K562 (cell line): ENCODE results near the gene EIPR1. TPM values are rescaled to one million over a fixed set of nuclear protein-coding genes. Genes with fewer than 3 reads are reported as not detected.

Experiments used
- ATAC-seq: fragments of 200-7000 bp; cut with Tn5 transposase; 3 replicates; pipeline ENCODE4 v1.9.1; 2020; ENCODE audit warnings: moderate library complexity
- BruUV-seq: library from RNA; stranded (reverse); fragments of 400-500 nt; replicated peaks from 2 replicates; lab custom pipeline; 2021; lab: Mats Ljungman, UMichigan
- CTCF ChIA-PET: fragments of 300-600 bp; formaldehyde crosslinking; extraction: SDS; loops from one replicate; lab custom pipeline; 2021; ENCODE audit warnings: low intra/inter-chr PET ratio; lab: Yijun Ruan, JAX
- POLR2A ChIA-PET: fragments of 300-600, 350-650 bp; sonication (Branson Sonifier 250); formaldehyde crosslinking; extraction: SDS; loops from one replicate; lab custom pipeline; 2021; ENCODE audit warnings: antibody characterized with exemption, inconsistent platforms; lab: Yijun Ruan, JAX
- DNase-seq, 4 experiments: peaks; one replicate each; pipeline versions ENCODE4 v3.0.0 to v3.0.0-alpha.2; 2011 to 2018; ENCODE audit warnings: low spot score in 3 of 4, mixed read lengths in 3 of 4; ENCODE audit errors: extremely low read depth in 1 of 4
- FAIRE-seq: peaks from 2 replicates; lab custom pipeline; 2011; peaks lifted over from hg19 to GRCh38; lab: Jason Lieb, UNC
- H2AFZ ChIP-seq: 2 replicates; pipeline ENCODE4 v1.6.0; 2011; ENCODE audit warnings: low read depth, low read length, control low read depth, inconsistent platforms
- H3K27ac ChIP-seq: fragments of 200-600 bp; 3 replicates; pipeline ENCODE4 v1.8.0; 2011; ENCODE audit warnings: low read depth, mild to moderate bottlenecking, control low read depth, inconsistent platforms, low read length, moderate library complexity, mixed read lengths; ENCODE audit errors: extremely low read depth
- H3K27me3 ChIP-seq, 2 experiments: fragments of 300-600 bp in 1 of 2; 2 replicates in 1 of 2; 3 replicates in 1 of 2; pipeline versions ENCODE4 v1.6.0 to v1.8.0; 2011; ENCODE audit warnings: inconsistent platforms in 2 of 2, low read length in 2 of 2, mild to moderate bottlenecking in 1 of 2, mixed read lengths in 1 of 2, moderate library complexity in 1 of 2; ENCODE audit not compliant: control insufficient read depth in 2 of 2, insufficient read depth in 2 of 2
- H3K36me3 ChIP-seq: fragments of 300-600 bp; 3 replicates; pipeline ENCODE4 v1.8.0; 2011; ENCODE audit warnings: mild to moderate bottlenecking, low read length, inconsistent platforms; ENCODE audit not compliant: control insufficient read depth, insufficient read depth
- H3K4me1 ChIP-seq, 2 experiments: fragments of 200-600 bp in 1 of 2; replicated peaks in 1 of 2; 2 replicates in 1 of 2; 3 replicates in 1 of 2; pipeline versions ENCODE4 v1.5.1 to v1.8.0; 2011; ENCODE audit warnings: inconsistent platforms in 2 of 2, low read length in 2 of 2, mild to moderate bottlenecking in 1 of 2, mixed read lengths in 1 of 2, moderate library complexity in 1 of 2; ENCODE audit not compliant: control insufficient read depth in 2 of 2, insufficient read depth in 2 of 2
- H3K4me2 ChIP-seq: 2 replicates; pipeline ENCODE4 v1.6.1; 2011; ENCODE audit warnings: low read length, control low read depth, inconsistent platforms, mixed read lengths; ENCODE audit not compliant: insufficient read depth
- H3K4me3 ChIP-seq: fragments of 200-600 bp; sonication (generic), shearing (Covaris generic); 2 replicates; pipeline ENCODE4 v1.5.1; 2016; ENCODE audit warnings: control low read depth, inconsistent platforms
- H3K79me2 ChIP-seq: fragments of 200-600 bp; 3 replicates; pipeline ENCODE4 v1.8.0; 2011; ENCODE audit warnings: low read length, inconsistent platforms; ENCODE audit not compliant: control insufficient read depth, insufficient read depth
- H3K9ac ChIP-seq, 2 experiments: 2 replicates each; pipeline versions ENCODE4 v1.6.0 to v1.6.1; 2011; ENCODE audit warnings: low read depth in 2 of 2, low read length in 2 of 2, control low read depth in 1 of 2, inconsistent platforms in 1 of 2, mild to moderate bottlenecking in 1 of 2, mixed read lengths in 1 of 2; ENCODE audit not compliant: insufficient read depth in 1 of 2
- H3K9me1 ChIP-seq: one replicate; pipeline ENCODE4 v1.6.0; 2011; ENCODE audit warnings: inconsistent platforms, mild to moderate bottlenecking, low read length, moderate library complexity; ENCODE audit not compliant: control insufficient read depth, insufficient read depth
- H3K9me3 ChIP-seq: replicated peaks from 2 replicates; pipeline ENCODE4 v1.5.1; 2011; ENCODE audit warnings: low read depth, low read length, inconsistent platforms; ENCODE audit not compliant: control insufficient read depth, insufficient read depth
- H4K20me1 ChIP-seq: replicated peaks from 2 replicates; pipeline ENCODE4 v1.6.1; 2011; ENCODE audit warnings: low read length, inconsistent platforms, mixed read lengths; ENCODE audit not compliant: control insufficient read depth, insufficient read depth
- ATF7 ChIP-seq: fragments of 450-650 bp; IDR thresholded peaks from 2 replicates; pipeline ENCODE4 v1.7.1; 2014; ENCODE audit warnings: mild to moderate bottlenecking, moderate library complexity
- CC2D1A ChIP-seq: fragments of 450-650 bp; IDR thresholded peaks from 2 replicates; pipeline ENCODE4 v1.6.1; 2017; ENCODE audit warnings: mild to moderate bottlenecking
- COPS2 ChIP-seq: fragments of 450-650 bp; conservative IDR thresholded peaks from 2 replicates; pipeline ENCODE4 v1.6.1; 2016; ENCODE audit warnings: mild to moderate bottlenecking, moderate library complexity
- CTBP1 ChIP-seq: fragments of 450-650 bp; IDR thresholded peaks from 2 replicates; pipeline ENCODE4 v1.6.1; 2016; ENCODE audit warnings: borderline replicate concordance
- E2F4 ChIP-seq: sonication (generic); formaldehyde crosslinking; IDR thresholded peaks from 2 replicates; pipeline ENCODE4 v1.8.0; 2022; ENCODE audit warnings: mild to moderate bottlenecking, low read depth, missing genetic modification reagents
- FOXJ2 ChIP-seq: fragments of 200-800 bp; sonication (Bioruptor generic); IDR thresholded peaks from 2 replicates; pipeline ENCODE4 v1.6.1; 2016; ENCODE audit warnings: missing genetic modification characterization, missing compliant biosample characterization
- HMBOX1 ChIP-seq: sonication (generic); IDR thresholded peaks from 2 replicates; pipeline ENCODE4 v1.6.1; 2016
- HNRNPUL1 ChIP-seq: fragments of 200-400 bp; formaldehyde crosslinking; IDR thresholded peaks from 2 replicates; pipeline ENCODE4 v1.6.1; 2017; ENCODE audit warnings: low read length
- KAT2B ChIP-seq: IDR thresholded peaks from one replicate; pipeline ENCODE4 v1.6.1; 2012; ENCODE audit warnings: low read depth, mild to moderate bottlenecking, control low read depth, inconsistent platforms, low read length, moderate library complexity
- MCM7 ChIP-seq, 2 experiments: fragments of 450-650 bp; IDR thresholded peaks; 2 replicates each; pipeline ENCODE4 v1.6.1; 2016 to 2018
- RAD21 ChIP-seq, 2 experiments: fragments of 250-450 bp in 1 of 2; fragments of 450-650 bp in 1 of 2; sonication (Bioruptor Pico) in 1 of 2; formaldehyde crosslinking in 1 of 2; IDR thresholded peaks in 1 of 2; conservative IDR thresholded peaks in 1 of 2; 2 replicates each; pipeline versions ENCODE4 v1.4.0 to v1.8.0; 2020 to 2022; ENCODE audit warnings: mild to moderate bottlenecking in 2 of 2, moderate library complexity in 1 of 2
- RBM22 ChIP-seq: fragments of 200-400 bp; formaldehyde crosslinking; IDR thresholded peaks from 2 replicates; pipeline ENCODE4 v1.6.1; 2018; ENCODE audit warnings: low read length, low read depth; ENCODE audit not compliant: poor library complexity, severe bottlenecking
- SNRNP70 ChIP-seq: fragments of 200-400 bp; formaldehyde crosslinking; optimal IDR thresholded peaks from 2 replicates; pipeline ENCODE3; 2017; ENCODE audit warnings: low read depth, low read length
- TBL1XR1 ChIP-seq, 2 experiments: IDR thresholded peaks; 2 replicates each; pipeline ENCODE4 v1.6.1; 2012; ENCODE audit warnings: improper control_type of control experiment in 2 of 2, low read length in 2 of 2, mild to moderate bottlenecking in 1 of 2
- ZBTB11 ChIP-seq, 3 experiments: fragments of 200-800 bp in 1 of 3; fragments of 250-450 bp in 1 of 3; fragments of 450-650 bp in 1 of 3; sonication (Bioruptor Pico) in 1 of 3; sonication (Bioruptor generic) in 1 of 3; formaldehyde crosslinking in 1 of 3; IDR thresholded peaks; 2 replicates each; pipeline versions ENCODE4 v1.6.1 to v1.8.0; 2016 to 2022; ENCODE audit warnings: mild to moderate bottlenecking in 2 of 3, missing genetic modification characterization in 2 of 3, missing compliant biosample characterization in 1 of 3, moderate library complexity in 1 of 3
- ZBTB12 ChIP-seq: fragments of 250-450 bp; sonication (Bioruptor Pico); IDR thresholded peaks from 2 replicates; pipeline ENCODE4 v1.4.0; 2020
- ZNF24 ChIP-seq: fragments of 450-650 bp; IDR thresholded peaks from 2 replicates; pipeline ENCODE4 v1.6.1; 2016
- ZNF778 ChIP-seq: fragments of 450-650 bp; formaldehyde crosslinking; IDR thresholded peaks from 2 replicates; pipeline ENCODE4 v1.4.0; 2020; ENCODE audit warnings: mild to moderate bottlenecking, moderate library complexity
- WGBS: fragments of 100-300 bp; shearing (Covaris generic); methylation state at CpG from one replicate; pipeline ENCODE4 v1.1.6; 2016; ENCODE audit warnings: low coverage, mixed read lengths; ENCODE audit not compliant: insufficient coverage; ENCODE audit errors: missing lambda C conversion rate; 5-methylcytosine and 5-hydroxymethylcytosine counted together
- in situ Hi-C: fragments of 300-500 bp; cut with MboI; formaldehyde crosslinking; loops from 4 replicates; pipeline ENCODE4 v1.15.0; 2018; ENCODE audit warnings: inconsistent platforms, mixed read lengths
- intact Hi-C: fragments of 100-400 bp; cut with micrococcal nuclease; formaldehyde crosslinking; loops from 2 replicates; pipeline ENCODE4 v1.14.2; 2022
- polyA plus RNA-seq, 8 experiments: library from polyadenylated mRNA; depleted of rRNA in 4 of 8; stranded (reverse) in 5 of 8; unstranded in 3 of 8; fragments of >200 nt; fragmentation: Nextera tagmentation in 2 of 8; fragmentation: Illumina TruSeq in 1 of 8; extraction: Ambion mirVana in 2 of 8; extraction: Trizol in 1 of 8; gene quantifications; 2 replicates each; pipeline versions ENCODE4 v1.2.1 to v1.2.3, GENCODE V29; 2011 to 2014; ENCODE audit warnings: inconsistent platforms in 1 of 8, missing spikeins in 1 of 8
- total RNA-seq, 7 experiments: library from RNA; depleted of rRNA in 6 of 7; stranded (reverse); fragments of >200 nt in 6 of 7; fragmentation: Illumina TruSeq in 2 of 7; extraction: Trizol in 2 of 7; gene quantifications; 2 replicates each; pipeline versions ENCODE4 v1.2.1 to v1.2.3, GENCODE V29; 2011 to 2021; ENCODE audit warnings: low replicate concordance in 1 of 7

EIPR1 gene
- total and polyA plus RNA-seq, 9 of the 15 experiments (the other 6 are each of a cell fraction or from before 2014, with no cell fraction given): 19.9 to 54.4 (median 35.9) TPM

- no TSS peak for BruUV-seq
- Histone ChIP-seq H3K9ac (no peak overlapping the region), H4K20me1 (0 out of 2 replicates have a peak, but pooled peaks cover 3% of the 10 kb centered on the region), H3K27ac (no peak overlapping the region), H3K27me3 (no peaks in the 10 kb centered on the region), H3K4me2 (no peak overlapping the region), H3K9me3 (no peaks in the 10 kb centered on the region), H3K79me2 (no peaks in the 10 kb centered on the region; the same call in 2 of the 3 replicates), H3K36me3 (peaks cover 18% of the 10 kb centered on the region; the same call in 2 of the 3 replicates), H3K4me3 (no peak overlapping the region), H2AFZ (no peak overlapping the region), H3K4me1 (peaks cover 0 to 8% of the 10 kb centered on the region in 2 experiments; a peak in 1 of 5 replicates), H3K9me1 (no peaks in the 10 kb centered on the region)
- FAIRE-seq (no peak), DNase-seq (no peak), ATAC-seq (no peak)
- in situ Hi-C loops (no loop called here), intact Hi-C loops (no loop called here)
- 89% methylated on average over 15 of the region's 15 CpGs for WGBS
- CTCF ChIA-PET: no interaction called here
- POLR2A ChIA-PET: interaction anchor here (0.7 kb wide), 1 partner anchor 7 kb away, joined by 3 read pairs; no protein-coding TSS in a partner anchor
- TF ChIP-seq FOXJ2 (no peak), E2F4 (CRISPR knock-in tag) (no peak), ZBTB11 (CRISPR knock-in tag; IDR thresholded peaks at IDR 0.05) (no peak), CTBP1 (no peak), HNRNPUL1 (no peak), TBL1XR1 (IDR thresholded peaks at IDR 0.05; ENCODE audit: low read length in 2 of 2) (no peak), ZBTB12 (CRISPR knock-in tag) (no peak), ZNF24 (no peak), RBM22 (no peak), HMBOX1 (no peak), MCM7 (IDR thresholded peaks at IDR 0.05) (no peak), ATF7 (no peak), SNRNP70 (no peak), ZNF778 (no peak), CC2D1A (no peak), RAD21 (CRISPR knock-in tag; conservative IDR thresholded peaks at IDR 0.05 in 1 of 2, IDR thresholded peaks at IDR 0.05 in 1 of 2) (no peak), COPS2 (no peak), KAT2B (no peak)
Observed at GRCh38 chr2:3326871-3327270, 50.7 kb downstream of the EIPR1 start.
